ENCODE measurements around the gene FOXN1. TPM values are rescaled to one million over a fixed set of nuclear protein-coding genes. Genes with fewer than 3 reads are reported as not detected.
A peak's percentile ranks its signal among the peaks of the same experiment; 100 is the strongest.

Gene FOXN1
- total and polyA plus RNA-seq, 2 of the 13 experiments (the other 11 are each of a cell fraction or from before 2014, with no cell fraction given), result 0.01 TPM; not detected in 1

GRCh38 chr17:28494445-28495188 lies 11.5 kb upstream of the FOXN1 start (continued):
- no peak for TF ChIP-seq DZIP1 (CRISPR knock-in tag; IDR thresholded peaks at IDR 0.05)
- TF ChIP-seq PHF8 (CRISPR knock-in tag; IDR thresholded peaks at IDR 0.05), result no peak
- peak; percentile 53 for TF ChIP-seq KDM2A (CRISPR knock-in tag; IDR thresholded peaks at IDR 0.05; ENCODE audit: borderline replicate concordance, low read depth)
- 0 out of 2 replicates have a peak, but pooled peaks have one; percentile 21 for TF ChIP-seq SALL1 (CRISPR knock-in tag; IDR thresholded peaks at IDR 0.05)
- no peak for TF ChIP-seq NCOA5 (CRISPR knock-in tag; IDR thresholded peaks at IDR 0.05)

GRCh38 chr17:28495635-28496034 lies 10.5 kb upstream of the FOXN1 start:
- no peak for FAIRE-seq

More at GRCh38 chr17:28495635-28496034, 10.5 kb upstream of the FOXN1 start:
- Histone ChIP-seq H3K4me3 (replicated peaks in 1 of 3; ENCODE audit: insufficient read depth in 1 of 3, low read depth in 2 of 3, low read length in 3 of 3) (no peak overlapping the region), H4K20me1 (ENCODE audit: insufficient read depth, low read length) (no peaks in the 10 kb centered on the region), H2AFZ (ENCODE audit: low read length) (no peak overlapping the region), H3K4me1 (ENCODE audit: insufficient read depth, low read length) (peaks cover 11% of the 10 kb centered on the region), H3K9ac (ENCODE audit: insufficient read depth, low read depth, low read length) (no peak overlapping the region), H3K4me2 (ENCODE audit: low read depth, low read length) (no peak overlapping the region), H3K9me3 (ENCODE audit: low read length) (no peaks in the 10 kb centered on the region), H3K79me2 (ENCODE audit: insufficient read depth, low read length) (no peaks in the 10 kb centered on the region), H3K27me3 (ENCODE audit: control insufficient read depth in 1 of 2, insufficient read depth in 2 of 2, low read length in 2 of 2) (peaks cover 1 to 16% of the 10 kb centered on the region in 2 experiments; a peak in 2 of 5 replicates), H3K27ac (ENCODE audit: extremely low read length, insufficient read depth, low read length) (no peak overlapping the region), H3K36me3 (replicated peaks in 1 of 2; ENCODE audit: control insufficient read depth in 1 of 2, insufficient read depth in 2 of 2, low read length in 2 of 2) (no peaks in the 10 kb centered on the region)
- 26% methylated on average over 6 of the region's 8 CpGs for WGBS (ENCODE audit: low lambda C conversion rate)
- ATAC-seq (no peak), DNase-seq (ENCODE audit: low spot score) (no peak)
- in situ Hi-C loops (cut with HindIII; ENCODE audit: extremely low pct_ligation_motif_present, low pct_unique_long_range_greater_than_20kb), result loop anchor here (5.0 kb wide), 1 partner anchor 37 kb away; no protein-coding TSS in a partner anchor
- ChIA-PET POLR2A (no interaction called here), CTCF (ENCODE audit: low intra/inter-chr PET ratio, low total read pairs) (interaction anchor here (1.1 to 2.0 kb wide), 2 partner anchors 45 to 118 kb away, joined by 4 to 45 read pairs; no protein-coding TSS in a partner anchor)
- no TSS peak for BruUV-seq (replicated peaks)
- TF ChIP-seq FUBP1 (CRISPR knock-in tag; IDR thresholded peaks at IDR 0.05; ENCODE audit: borderline replicate concordance) (no peak), ZIK1 (CRISPR knock-in tag; IDR thresholded peaks at IDR 0.05; ENCODE audit: borderline replicate concordance, low read depth) (no peak), ATF7-NPFF (CRISPR knock-in tag; IDR thresholded peaks at IDR 0.05; ENCODE audit: low read depth) (no peak), ZNF33B (CRISPR knock-in tag; IDR thresholded peaks at IDR 0.05) (no peak), ZNF788 (CRISPR knock-in tag; IDR thresholded peaks at IDR 0.05; ENCODE audit: borderline replicate concordance) (no peak), ZNF275 (CRISPR knock-in tag; IDR thresholded peaks at IDR 0.05; ENCODE audit: borderline replicate concordance) (no peak), MEIS2 (CRISPR knock-in tag; IDR thresholded peaks at IDR 0.05) (no peak)
- intact Hi-C loops (cut with micrococcal nuclease; ENCODE audit: unreplicated experiment), result no loop called here

All from HepG2 (cell line).